ENCODE results near the gene CTDSPL.

GRCh38 chr3:37997342-37997741 lies 135.7 kb downstream of the CTDSPL start:
- TF ChIP-seq CTCF (IDR thresholded peaks at IDR 0.05), result no peak
- TF ChIP-seq EZH2 (IDR thresholded peaks at IDR 0.05), result no peak

Data from neural progenitor cell (in vitro differentiated cells).